Activated T-helper 1 cell treated with Interleukin-2 at 50 U/mL for 16 hours (primary cell): Measurements from ENCODE around the gene EIF3F.

ENCODE experiments used
- DNase-seq: peaks from one replicate; pipeline ENCODE4 v3.0.0-alpha.2; 2020; ENCODE audit warnings: low read depth

Gene EIF3F, protein sequence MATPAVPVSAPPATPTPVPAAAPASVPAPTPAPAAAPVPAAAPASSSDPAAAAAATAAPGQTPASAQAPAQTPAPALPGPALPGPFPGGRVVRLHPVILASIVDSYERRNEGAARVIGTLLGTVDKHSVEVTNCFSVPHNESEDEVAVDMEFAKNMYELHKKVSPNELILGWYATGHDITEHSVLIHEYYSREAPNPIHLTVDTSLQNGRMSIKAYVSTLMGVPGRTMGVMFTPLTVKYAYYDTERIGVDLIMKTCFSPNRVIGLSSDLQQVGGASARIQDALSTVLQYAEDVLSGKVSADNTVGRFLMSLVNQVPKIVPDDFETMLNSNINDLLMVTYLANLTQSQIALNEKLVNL

DNA sequence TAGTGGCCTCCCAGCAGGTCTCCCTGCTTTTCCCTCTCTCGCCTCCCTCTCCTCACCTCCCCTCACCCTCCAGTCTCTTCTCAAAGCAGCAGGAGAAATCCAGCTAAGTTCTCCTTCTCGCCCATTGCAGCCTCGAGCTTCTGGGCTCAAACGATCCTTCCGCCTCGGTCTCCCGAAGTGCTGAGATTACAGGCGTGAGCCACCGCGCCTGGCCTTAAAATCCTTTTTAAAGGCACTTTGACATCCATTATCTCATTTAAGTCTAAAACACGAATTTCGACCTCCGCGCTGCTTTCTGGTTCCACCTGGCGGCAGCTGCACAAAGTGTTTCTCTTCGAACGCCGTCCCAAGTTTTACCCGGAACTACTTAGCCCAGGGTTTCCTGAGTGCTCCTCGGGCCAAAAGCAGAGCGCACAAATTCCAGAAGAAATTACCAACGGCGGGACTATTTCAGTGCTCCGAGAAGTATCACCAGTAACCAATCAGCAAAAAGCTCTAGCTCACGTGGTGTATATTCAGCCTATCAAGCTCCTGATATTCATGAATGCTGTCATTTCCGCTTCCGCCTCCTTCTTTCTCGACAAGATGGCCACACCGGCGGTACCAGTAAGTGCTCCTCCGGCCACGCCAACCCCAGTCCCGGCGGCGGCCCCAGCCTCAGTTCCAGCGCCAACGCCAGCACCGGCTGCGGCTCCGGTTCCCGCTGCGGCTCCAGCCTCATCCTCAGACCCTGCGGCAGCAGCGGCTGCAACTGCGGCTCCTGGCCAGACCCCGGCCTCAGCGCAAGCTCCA lies at the start of gene EIF3F:
Gene EIF3F (plus strand): TSS at position 570 of the 792 bp plus-strand sequence. CDS start 16 bp downstream, at position 586.
- peak; percentile 80 for DNase-seq

DNA sequence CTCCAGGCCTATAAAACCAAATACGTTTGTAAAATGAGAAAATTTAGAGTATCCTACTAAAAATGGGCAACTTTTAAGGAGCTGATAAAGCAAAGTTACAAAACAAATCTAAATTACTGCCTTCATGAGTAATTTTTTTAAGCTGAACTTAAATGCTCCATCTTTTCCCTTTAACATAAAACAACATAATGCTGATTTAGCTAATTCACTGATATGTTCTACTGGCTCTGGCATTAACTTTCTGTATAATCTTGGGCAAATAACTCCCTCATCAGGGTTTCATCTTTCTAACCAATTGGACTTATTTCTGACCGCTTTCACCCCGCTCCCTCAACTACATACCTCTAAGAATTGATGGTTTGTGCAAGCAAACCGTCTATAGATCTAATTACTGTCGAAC lies 46.0 kb upstream of the EIF3F start:
- no peak for DNase-seq

DNA sequence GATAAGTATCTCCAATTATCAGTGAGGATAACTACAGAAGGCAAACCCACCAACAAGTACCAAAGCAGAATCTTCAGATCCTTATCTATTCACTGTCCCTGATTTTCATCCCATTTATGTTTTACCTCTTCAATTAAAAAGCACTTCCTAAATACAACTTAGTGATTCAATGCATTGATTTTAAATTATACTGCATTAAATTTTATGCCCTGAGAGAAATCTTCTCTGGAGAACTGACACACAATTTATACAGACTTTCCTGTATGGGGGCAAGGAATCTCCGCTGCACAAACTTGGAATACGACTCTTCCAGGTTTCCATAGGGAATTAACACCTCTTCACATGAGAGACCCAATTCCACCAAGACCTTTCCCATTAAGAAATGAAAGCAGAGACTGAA lies 45.5 kb upstream of the EIF3F start, which contains the start of gene OR10A3:
Gene OR10A3 (minus strand): TSS at position 101 of the 400 bp plus-strand sequence. CDS start 2,188 bp downstream, outside the sequence.
- no peak for DNase-seq

DNA sequence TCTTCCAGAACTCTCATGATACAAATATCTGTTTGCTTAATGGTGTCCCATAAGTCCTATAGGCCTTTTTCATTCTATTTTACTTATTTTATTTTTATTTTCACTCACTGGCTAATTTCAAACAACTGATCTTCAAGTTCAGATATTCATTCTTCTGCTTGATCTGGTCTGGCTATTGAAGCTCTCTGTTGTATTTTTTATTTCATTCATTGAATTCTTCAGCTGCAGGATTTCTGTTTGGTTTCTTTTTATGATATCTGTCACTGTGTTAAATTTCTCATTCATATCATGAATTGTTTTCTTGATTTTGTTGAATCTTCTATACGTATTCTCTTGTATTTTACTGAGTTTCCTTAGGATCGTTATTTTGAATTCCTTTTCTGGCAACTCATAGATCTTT lies 43.0 kb upstream of the EIF3F start:
- no peak for DNase-seq

DNA sequence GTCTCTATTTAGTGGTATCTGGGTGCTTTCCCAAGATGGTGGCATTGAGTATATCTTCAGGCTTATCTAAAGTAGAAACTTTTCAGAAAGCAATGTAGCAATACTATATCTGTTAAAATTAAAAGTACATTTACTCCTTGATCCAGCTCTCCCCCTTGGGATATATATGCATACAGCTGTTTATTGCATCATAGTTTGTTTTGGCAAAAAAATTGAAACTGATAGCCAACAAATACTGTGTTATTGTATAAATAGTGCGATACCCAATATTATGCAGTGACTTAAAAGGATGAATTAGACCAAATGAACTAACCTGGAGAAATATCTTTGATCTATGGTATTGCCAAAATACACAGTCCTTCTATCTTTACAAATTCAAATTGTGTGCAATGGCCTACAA lies 37.2 kb upstream of the EIF3F start:
- no peak for DNase-seq

DNA sequence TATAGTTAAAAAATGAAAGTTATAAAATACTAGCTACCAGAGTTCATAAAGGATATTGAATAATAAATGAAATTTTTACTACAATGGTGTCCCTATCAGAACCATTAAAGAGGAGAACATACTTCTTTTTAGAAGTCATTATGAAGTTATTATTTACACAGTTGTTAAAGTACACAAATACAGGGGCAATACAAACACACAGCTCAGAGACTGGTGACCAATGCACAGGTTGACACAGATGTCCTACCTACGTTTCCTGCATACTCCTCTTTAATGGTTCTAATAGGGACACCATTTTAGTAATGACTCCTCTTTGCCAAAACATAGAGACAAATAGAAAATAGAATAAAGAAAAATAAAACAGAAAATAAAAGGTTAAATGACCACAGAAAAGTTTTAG lies 31.9 kb upstream of the EIF3F start:
- DNase-seq: no peak

DNA sequence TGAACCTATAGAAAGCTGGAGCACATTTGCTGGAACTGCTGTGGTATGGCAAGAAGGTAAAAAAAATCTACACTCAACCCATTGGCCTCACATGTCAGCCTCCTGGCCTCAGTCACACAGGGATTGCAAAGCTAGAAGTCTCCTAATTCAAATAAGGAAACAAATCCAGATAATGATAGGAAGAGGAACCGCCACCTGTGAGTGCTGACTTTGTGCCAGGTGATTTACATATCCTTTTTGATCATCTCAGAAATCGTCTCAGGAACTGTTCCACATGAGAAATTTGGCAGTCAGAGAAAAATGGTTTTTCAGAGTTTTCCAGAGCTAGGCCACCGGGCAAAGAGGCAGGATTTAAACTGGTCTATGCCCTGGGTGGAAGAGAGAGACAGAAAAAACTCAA lies 22.9 kb upstream of the EIF3F start:
- no peak for DNase-seq

DNA sequence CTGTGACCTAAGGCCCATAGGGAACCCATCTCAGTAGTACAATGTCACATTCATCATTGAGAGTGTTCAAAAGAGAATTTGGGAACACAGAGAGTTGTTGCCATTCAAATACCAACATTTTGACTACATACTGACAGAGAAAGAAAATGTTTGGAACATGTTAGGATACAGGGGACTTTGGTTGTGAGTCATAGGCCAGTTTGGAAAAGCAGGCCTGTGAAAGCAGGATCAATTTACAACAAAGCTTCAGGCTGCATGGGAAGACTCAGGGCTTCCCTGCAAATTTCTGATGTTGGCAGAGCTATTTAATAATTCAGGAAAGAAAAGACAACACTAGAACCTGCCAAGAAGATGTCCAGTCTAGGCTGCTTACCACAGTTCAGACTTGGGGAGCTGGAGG lies 22.3 kb upstream of the EIF3F start:
- no peak for DNase-seq

DNA sequence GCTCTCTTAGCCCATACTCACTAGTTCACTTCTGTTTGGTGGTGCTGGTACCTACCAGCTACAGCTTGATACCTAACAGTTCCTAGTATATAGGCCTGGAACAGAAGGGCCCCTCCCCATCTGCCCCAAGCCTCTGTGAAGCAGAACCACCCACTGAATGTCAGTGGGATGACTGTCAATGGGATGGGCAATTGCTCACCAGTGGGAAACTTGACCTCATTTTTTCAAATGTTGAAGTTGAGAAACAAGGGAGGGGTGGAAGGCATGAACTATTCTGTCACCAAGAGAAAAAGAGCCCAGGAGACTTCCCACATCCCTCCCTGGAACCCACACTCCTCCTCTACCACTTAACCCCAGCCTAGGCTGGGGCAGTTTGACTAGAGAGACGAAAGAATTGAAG lies 21.8 kb upstream of the EIF3F start, which contains the start of gene NLRP10:
Gene NLRP10 (minus strand): TSS at position 62 of the 400 bp plus-strand sequence. CDS start 1,952 bp downstream, outside the sequence.
- DNase-seq: no peak

DNA sequence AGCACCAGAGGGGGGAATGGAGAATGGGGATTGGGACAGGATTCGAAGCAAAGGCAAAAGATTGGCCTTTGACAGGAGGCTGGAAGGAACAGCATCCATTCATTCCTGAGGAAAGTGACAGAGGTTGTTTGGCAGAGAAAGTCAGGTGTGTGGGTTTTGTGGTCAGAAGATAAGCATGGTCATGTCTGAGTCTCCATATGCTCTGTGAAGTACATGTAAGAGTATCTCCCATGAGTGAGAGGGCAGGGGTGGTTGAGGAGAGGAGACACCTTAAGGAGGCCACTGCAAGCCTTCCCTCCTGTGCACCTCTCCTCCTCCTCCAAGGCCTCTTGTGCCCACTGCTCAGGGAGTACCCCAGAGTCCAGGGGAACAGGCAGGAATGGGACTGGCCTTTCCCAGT lies 20.0 kb upstream of the EIF3F start:
- no peak for DNase-seq

DNA sequence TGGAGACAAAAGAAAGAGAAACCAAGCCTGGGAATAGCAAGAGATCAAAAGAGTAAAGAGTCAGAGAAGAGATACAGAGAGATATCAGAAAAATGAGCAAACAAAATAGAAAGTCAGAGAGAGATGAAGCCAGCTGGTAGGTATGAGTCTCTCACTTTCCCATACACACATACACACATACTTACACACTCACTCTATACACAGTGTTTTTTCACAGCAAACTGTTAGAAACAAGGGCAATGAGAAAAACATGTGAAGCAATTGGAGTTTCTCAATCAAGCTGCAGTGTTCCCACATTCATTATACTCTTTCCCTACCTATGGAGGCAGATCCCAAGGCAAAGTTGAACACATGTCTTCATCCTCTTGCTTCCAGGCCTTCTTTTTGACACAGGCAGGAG lies 19.3 kb upstream of the EIF3F start:
- no peak for DNase-seq

DNA sequence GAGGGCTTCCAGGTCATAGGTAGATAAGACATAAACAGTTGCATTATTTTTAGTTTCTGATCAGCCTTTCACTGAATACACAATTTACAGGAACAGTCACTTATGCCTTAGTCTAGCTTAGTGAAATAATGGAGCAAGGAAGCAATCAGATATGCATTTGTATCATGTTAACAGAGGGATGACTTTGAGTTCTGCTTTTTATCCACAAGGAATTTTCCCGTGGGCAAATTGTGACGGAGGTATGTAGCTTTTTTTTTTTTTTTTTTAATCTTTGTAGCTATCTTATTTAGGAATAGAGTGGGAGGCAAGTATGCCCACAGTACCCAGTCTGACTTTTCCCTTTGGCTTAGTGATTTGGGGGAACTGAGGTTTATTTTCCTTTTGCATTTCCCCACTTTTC lies 18.5 kb upstream of the EIF3F start:
- no peak for DNase-seq

DNA sequence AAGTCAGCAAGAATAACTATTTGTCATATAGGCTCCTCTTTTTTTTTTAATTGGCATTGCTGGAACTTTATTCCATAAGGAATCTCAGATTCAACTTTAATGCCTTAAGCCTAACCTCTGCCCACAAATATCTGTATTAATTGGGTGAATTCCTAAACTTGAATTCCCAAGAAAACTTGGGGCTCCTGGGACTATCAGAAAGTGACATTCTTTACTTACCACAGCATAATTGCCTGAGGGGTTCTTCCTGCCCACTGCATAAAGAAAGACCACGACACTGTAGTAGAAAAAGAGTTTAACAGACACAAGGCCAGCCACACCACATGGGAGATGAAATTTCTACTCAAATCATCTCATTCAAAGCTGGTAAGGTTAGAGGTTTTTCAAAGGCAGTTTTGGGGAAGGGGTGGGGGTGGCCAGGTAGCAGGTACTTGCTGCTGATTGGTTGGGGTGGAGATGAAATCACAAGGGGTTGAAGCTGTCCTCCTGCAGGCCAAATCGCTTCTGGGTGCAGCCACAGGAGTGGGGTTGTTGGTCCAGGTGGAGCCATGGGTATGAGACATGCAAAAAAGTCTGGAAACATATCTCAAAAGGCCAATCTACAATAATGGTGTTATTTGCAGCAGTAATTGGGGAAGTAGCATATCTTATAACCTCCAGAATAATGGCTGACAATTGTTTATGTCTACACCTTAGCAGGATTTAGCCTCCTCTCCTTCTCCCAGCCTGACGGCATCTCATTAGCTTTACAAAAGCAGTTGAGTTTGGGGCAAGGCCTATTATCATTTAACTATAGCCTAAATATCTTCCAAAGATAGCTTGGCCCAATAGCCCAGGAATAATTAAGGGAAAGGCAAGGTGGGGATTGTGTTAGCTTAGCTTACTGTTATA lies 17.1 kb upstream of the EIF3F start:
- DNase-seq: no peak

DNA sequence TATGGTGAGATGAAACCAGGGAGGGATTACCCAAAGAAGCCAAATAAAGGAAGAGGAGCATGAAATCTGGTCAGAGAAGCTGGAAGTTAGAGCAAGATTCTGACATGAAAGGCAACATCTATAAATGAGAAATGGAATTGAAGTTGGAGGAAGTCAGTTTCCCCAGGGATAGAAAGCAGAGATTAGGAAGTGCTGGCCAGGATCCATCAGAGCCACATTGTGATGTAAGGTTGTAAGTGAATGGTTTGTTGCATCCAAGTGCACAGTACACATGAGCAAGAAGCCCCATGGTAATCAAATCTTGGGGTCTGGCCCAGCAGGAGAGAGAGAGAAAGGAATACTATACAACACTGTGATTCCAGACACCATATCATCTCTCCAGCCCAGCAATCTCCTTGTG lies 15.3 kb upstream of the EIF3F start:
- DNase-seq: no peak

DNA sequence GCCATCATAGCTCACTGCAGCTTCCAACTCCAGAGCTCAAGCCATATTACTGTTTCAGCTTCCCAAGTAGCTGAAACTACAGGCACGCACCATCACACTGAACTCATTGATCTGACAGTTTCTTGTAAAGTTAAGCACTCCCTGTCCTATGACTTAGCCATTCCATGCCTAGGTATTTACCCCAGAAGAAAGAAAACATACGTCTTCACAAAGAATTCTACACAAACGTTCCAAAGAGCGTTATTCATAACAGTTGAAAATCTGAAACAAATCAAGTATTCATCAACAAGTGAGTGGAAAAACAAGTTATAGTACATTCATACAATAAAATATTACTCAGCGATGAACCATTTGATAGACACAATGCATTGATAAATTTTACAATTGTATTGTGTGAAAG lies 14.1 kb upstream of the EIF3F start:
- no peak for DNase-seq

DNA sequence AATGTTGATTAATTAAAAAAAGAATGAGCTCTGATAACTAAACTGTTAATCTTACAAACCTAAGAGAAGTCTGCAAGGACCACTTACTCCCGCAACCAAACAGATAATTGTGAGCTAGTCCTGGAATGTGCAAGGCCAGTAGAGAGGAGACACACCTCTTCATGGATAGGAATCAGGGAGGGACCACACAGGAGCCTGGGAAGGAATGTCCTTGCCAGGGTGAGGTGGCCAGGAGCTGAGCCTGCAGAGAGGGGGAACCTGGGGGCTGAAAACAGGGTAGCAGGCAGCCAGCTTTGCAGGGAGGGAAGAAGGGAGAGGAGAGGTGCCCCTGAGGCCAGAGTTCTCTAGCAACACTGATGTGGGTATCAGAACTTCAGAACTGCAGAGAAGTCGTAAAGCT lies 12.5 kb upstream of the EIF3F start:
- DNase-seq: no peak

DNA sequence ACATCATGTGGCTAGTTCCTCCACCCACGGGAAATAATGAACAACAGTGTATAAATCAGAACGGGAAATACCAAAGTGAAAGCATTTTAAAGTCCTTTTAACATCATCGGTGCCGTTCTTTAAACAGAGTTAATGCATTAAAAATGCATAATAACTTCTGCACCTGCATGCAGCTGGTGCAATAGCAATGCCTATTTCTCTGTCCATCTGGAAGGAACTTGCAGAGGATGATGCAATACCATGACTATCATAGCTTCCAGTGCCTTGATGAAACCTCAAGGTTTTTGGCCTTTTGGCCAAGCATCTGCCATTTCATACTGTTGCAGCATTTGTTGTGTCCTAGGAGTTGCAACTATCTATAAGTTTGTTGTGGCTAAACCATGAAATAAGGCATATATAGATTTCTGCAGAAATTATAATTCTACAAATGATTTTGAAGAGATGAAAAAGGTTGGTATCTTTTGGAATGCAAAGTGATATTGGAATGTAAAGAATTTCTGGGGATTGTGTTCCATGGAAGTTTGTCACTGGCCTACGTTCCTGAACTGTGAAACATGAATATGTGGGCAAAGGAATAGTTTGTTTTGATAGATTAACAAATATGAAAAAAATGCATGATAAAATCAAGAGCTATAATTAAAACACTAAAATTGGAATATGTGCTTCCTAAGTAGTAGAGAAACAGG lies 9.8 kb upstream of the EIF3F start:
- no peak for DNase-seq

DNA sequence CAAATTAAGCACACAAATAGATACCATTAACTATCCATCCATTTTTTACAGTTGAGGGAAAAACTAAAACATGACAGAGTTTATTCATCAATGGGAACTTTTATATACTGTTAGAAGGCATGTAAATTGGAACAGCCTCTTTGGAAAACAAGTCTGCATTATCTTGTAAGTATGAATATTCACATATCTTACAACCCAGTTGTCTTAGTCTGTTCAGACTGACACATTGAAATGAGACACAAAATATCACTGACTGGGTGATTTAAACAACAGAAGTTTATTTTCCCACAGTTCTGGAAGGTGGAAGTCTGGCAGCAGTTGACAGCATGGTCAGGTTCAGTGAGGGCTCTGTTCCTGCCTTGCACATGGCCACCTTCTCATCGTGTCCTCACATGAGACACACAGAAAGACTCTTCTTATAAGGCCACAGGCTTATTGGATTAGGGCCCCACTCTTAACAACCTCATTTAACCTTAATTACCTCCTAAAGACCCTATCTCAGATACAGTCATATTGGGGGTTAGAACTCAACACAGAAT lies 5.4 kb upstream of the EIF3F start:
- DNase-seq: no peak

DNA sequence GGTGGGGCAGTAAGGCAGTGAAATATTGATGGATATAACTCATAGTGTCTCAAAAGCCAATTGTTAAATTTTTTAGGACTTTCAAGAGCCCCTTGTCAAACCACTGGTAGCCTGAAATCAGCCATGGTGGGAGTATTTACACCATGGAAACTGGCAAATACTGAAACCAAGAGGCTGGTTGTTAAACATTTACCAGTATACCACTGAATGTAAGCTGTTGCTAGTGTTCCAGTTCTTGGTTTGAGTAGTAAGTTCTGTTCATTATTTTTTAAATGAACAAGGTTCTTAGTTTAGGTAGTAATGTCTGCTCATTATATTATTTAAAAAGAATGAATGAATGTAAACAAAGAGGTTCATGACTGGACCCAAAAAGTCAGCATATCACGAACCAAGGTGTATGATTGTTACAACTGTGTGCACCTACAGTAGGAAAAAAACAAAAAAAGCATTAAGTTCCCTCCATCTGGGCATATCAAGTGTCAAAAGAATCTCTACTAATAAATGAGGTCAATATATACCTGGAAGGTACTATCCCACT lies 4.5 kb upstream of the EIF3F start:
- no peak for DNase-seq

DNA sequence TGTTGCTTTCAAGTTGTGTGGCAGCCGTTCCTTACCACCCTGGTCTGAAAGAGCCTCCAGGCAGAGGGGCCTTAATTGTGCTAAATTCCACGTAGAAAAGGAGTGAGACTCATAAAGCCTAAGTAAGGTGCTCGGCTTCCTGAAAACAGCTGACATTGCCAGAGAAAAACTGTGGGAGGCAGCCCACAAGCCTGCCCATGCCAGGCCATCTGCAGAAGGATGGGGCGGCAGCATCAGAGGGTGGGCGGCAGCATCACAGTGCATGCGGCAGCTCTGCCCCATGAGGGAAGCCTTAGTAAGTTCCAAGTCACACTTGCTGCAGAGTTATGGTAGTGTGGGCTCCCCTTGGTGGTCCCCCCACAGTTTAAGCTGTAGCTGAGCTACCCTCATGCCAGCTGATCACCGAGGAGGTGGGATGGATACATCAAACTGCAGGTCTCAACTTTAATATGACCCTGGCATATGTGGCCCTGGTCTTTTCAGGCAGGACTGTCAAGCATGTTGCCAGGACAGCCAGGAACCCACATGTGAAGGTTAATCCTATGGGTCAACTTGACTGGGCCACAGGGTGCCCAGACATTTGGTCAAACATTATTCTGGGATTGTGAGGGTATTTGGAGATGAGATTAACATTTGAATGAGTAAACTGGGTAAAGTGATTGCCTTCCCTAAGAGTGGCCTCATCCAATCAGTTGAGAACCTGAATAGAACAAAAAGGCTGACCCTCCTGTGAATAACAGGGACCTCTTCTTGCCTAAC lies 3.1 kb upstream of the EIF3F start:
- DNase-seq: no peak
